GM23338 (cell line): ENCODE measurements around the gene MLEC. TPM values are rescaled to one million over a fixed set of nuclear protein-coding genes. Genes with fewer than 3 reads are reported as not detected.
A peak's percentile ranks its signal among the peaks of the same experiment; 100 is the strongest.

Source experiments
- ATAC-seq: fragments of 200-7000 bp; cut with Tn5 transposase; 3 replicates; pipeline ENCODE4 v1.9.1; 2020
- DNase-seq: peaks from one replicate; pipeline ENCODE4 v3.0.0-alpha.2; 2015; ENCODE audit warnings: low spot score
- H2AFZ ChIP-seq: fragments of 200-600 bp; sonication (generic); 2 replicates; pipeline ENCODE4 v1.8.0; 2016; ENCODE audit warnings: antibody characterized with exemption, mild to moderate bottlenecking, moderate library complexity
- H3F3A ChIP-seq: fragments of 200-600 bp; sonication (generic); replicated peaks from 2 replicates; pipeline ENCODE4 v1.8.0; 2017; ENCODE audit warnings: antibody characterized with exemption, mixed run types, low read depth
- H3K27ac ChIP-seq: fragments of 200-600 bp; sonication (generic); 2 replicates; pipeline ENCODE4 v1.6.1; 2016; ENCODE audit warnings: low read depth
- H3K27me3 ChIP-seq: fragments of 200-600 bp; sonication (generic); 2 replicates; pipeline ENCODE4 v1.8.0; 2016; ENCODE audit warnings: mild to moderate bottlenecking, mixed run types, moderate library complexity; ENCODE audit not compliant: insufficient read depth
- H3K36me3 ChIP-seq: fragments of 200-600 bp; sonication (generic); 2 replicates; pipeline ENCODE4 v1.8.0; 2016; ENCODE audit warnings: mild to moderate bottlenecking; ENCODE audit not compliant: insufficient read depth
- H3K4me1 ChIP-seq: fragments of 200-600 bp; sonication (generic); 2 replicates; pipeline ENCODE4 v1.8.0; 2016; ENCODE audit warnings: mild to moderate bottlenecking, moderate library complexity; ENCODE audit not compliant: insufficient read depth
- H3K4me2 ChIP-seq: fragments of 200-600 bp; sonication (generic); 2 replicates; pipeline ENCODE4 v1.7.1; 2017; ENCODE audit warnings: mixed run types
- H3K4me3 ChIP-seq: fragments of 200-600 bp; sonication (generic); 2 replicates; pipeline ENCODE4 v1.6.1; 2016; ENCODE audit warnings: mixed run types
- H3K79me2 ChIP-seq: fragments of 200-600 bp; sonication (generic); replicated peaks from 2 replicates; pipeline ENCODE4 v1.8.0; 2017; ENCODE audit warnings: mild to moderate bottlenecking; ENCODE audit not compliant: insufficient read depth
- H3K9me2 ChIP-seq: fragments of 200-600 bp; sonication (generic); 2 replicates; pipeline ENCODE4 v1.8.0; 2017; ENCODE audit not compliant: insufficient read depth
- H4K20me1 ChIP-seq: fragments of 200-600 bp; sonication (generic); replicated peaks from 2 replicates; pipeline ENCODE4 v1.8.0; 2017; ENCODE audit warnings: mild to moderate bottlenecking; ENCODE audit not compliant: insufficient read depth
- H3K27ac Mint-ChIP-seq: 2 replicates; pipeline ENCODE4 v1.8.0; 2020; ENCODE audit warnings: inconsistent platforms, mild to moderate bottlenecking, moderate library complexity, mixed read lengths
- H3K27me3 Mint-ChIP-seq: 3 replicates; pipeline ENCODE4 v1.8.0; 2022; ENCODE audit warnings: low read depth, mild to moderate bottlenecking, moderate library complexity, mixed read lengths, inconsistent platforms; ENCODE audit not compliant: insufficient read depth, poor library complexity
- H3K36me3 Mint-ChIP-seq: 3 replicates; pipeline ENCODE4 v1.8.0; 2021; ENCODE audit warnings: low read depth, mild to moderate bottlenecking, inconsistent platforms, moderate library complexity, mixed read lengths
- H3K4me1 Mint-ChIP-seq: 3 replicates; pipeline ENCODE4 v1.8.0; 2020; ENCODE audit warnings: mild to moderate bottlenecking, inconsistent platforms, mixed read lengths
- H3K4me3 Mint-ChIP-seq: 3 replicates; pipeline ENCODE4 v1.8.0; 2021; ENCODE audit warnings: moderate library complexity, mild to moderate bottlenecking, inconsistent platforms, mixed read lengths
- H3K9me3 Mint-ChIP-seq: 3 replicates; pipeline ENCODE4 v1.8.0; 2020; ENCODE audit warnings: moderate library complexity, mild to moderate bottlenecking, inconsistent platforms, mixed read lengths
- CREB1 ChIP-seq: fragments of 250-450 bp; sonication (Bioruptor Pico); IDR thresholded peaks from 2 replicates; pipeline ENCODE4 v1.5.0; 2020; ENCODE audit warnings: low read depth, mild to moderate bottlenecking, moderate library complexity
- CTCF ChIP-seq, 2 experiments: fragments of 200-600 bp in 1 of 2; sonication (generic) in 1 of 2; conservative IDR thresholded peaks; 2 replicates each; pipeline versions ENCODE4 v1.5.1 to v1.6.1; 2016 to 2017; ENCODE audit warnings: antibody characterized with exemption in 2 of 2, low read depth in 2 of 2, mild to moderate bottlenecking in 2 of 2, moderate library complexity in 1 of 2
- EZH2phosphoT487 ChIP-seq: fragments of 200-600 bp; sonication (generic); IDR thresholded peaks from one replicate; pipeline ENCODE4 v1.8.1; 2018; ENCODE audit warnings: antibody characterized with exemption; ENCODE audit not compliant: unreplicated experiment
- JUNB ChIP-seq: IDR thresholded peaks from one replicate; pipeline ENCODE4 v1.6.1; 2016; ENCODE audit warnings: antibody characterized with exemption; ENCODE audit not compliant: unreplicated experiment
- NANOG ChIP-seq: IDR thresholded peaks from 2 replicates; pipeline ENCODE4 v1.6.1; 2016; ENCODE audit warnings: antibody characterized with exemption, borderline replicate concordance
- POLR2AphosphoS5 ChIP-seq: IDR thresholded peaks from 2 replicates; pipeline ENCODE4 v1.6.1; 2016; ENCODE audit warnings: antibody characterized with exemption, low read depth
- ZNF114 ChIP-seq: fragments of 250-450 bp; sonication (Bioruptor Pico); IDR thresholded peaks from 2 replicates; pipeline ENCODE4 v1.5.0; 2020; ENCODE audit warnings: mild to moderate bottlenecking, moderate library complexity
- ZNF462 ChIP-seq: fragments of 250-450 bp; sonication (Bioruptor Pico); IDR thresholded peaks from 2 replicates; pipeline ENCODE4 v1.5.0; 2020; ENCODE audit warnings: mild to moderate bottlenecking, moderate library complexity
- polyA plus RNA-seq: library from polyadenylated mRNA; unstranded; fragments of >200 nt; fragmentation: Nextera tagmentation; extraction: Ambion mirVana; gene quantifications from 2 replicates; pipeline ENCODE4 v1.2.1, GENCODE V29; 2016
- total RNA-seq: library from RNA; depleted of rRNA; stranded (reverse); fragments of >200 nt; shearing (Covaris generic); gene quantifications from 2 replicates; pipeline ENCODE4 v1.2.3, GENCODE V29; 2014
- TF ChIP-seq, protein P1 (sequence below): IDR thresholded peaks from one replicate; pipeline ENCODE4 v1.6.1; 2018; ENCODE audit warnings: antibody characterized with exemption; ENCODE audit not compliant: unreplicated experiment

The MLEC gene
- total and polyA plus RNA-seq, 2 experiments from 2014 or later: 225 to 264 TPM

- DNase-seq: no peak
- Mint-ChIP-seq H3K4me1 (peaks cover 21% of the 10 kb centered on the region), H3K9me3 (no peaks in the 10 kb centered on the region), H3K36me3 (peaks cover 79% of the 10 kb centered on the region), H3K4me3 (no peak overlapping the region), H3K27ac (no peak overlapping the region), H3K27me3 (peaks cover 3% of the 10 kb centered on the region)
- H3F3A ChIP-seq: peaks cover 12% of the 10 kb centered on the region; the same call in 1 of the 2 replicates
- peaks cover 56% of the 10 kb centered on the region for H3K36me3 ChIP-seq
- no peak overlapping the region for H2AFZ ChIP-seq
- H3K9me2 ChIP-seq: no peaks in the 10 kb centered on the region
- H4K20me1 ChIP-seq: peaks cover 34% of the 10 kb centered on the region
- H3K27me3 ChIP-seq: no peaks in the 10 kb centered on the region
- H3K4me3 ChIP-seq: no peak overlapping the region
- no peak overlapping the region for H3K4me2 ChIP-seq
- TF ChIP-seq CTCF (conservative IDR thresholded peaks at IDR 0.05; ENCODE audit: low read depth in 2 of 2): no peak
- TF ChIP-seq POLR2AphosphoS5: no peak
- TF ChIP-seq ZNF114 (CRISPR knock-in tag): no peak
- no peak for TF ChIP-seq JUNB
- no peak for TF ChIP-seq EZH2phosphoT487
- TF ChIP-seq NANOG: no peak
- H3K27ac ChIP-seq: no peak overlapping the region
- H3K4me1 ChIP-seq: peaks cover 22% of the 10 kb centered on the region
- H3K79me2 ChIP-seq: peaks cover 54% of the 10 kb centered on the region
- ATAC-seq: no peak
These were observed 10.4 kb downstream of the MLEC start for GRCh38 chr12:120697344-120697743.

- Histone ChIP-seq H3K36me3 (peaks cover 56% of the 10 kb centered on the region), H4K20me1 (peaks cover 40% of the 10 kb centered on the region), H2AFZ (no peak overlapping the region), H3F3A (0 out of 2 replicates have a peak, but pooled peaks cover 8% of the 10 kb centered on the region), H3K4me3 (no peak overlapping the region), H3K4me2 (no peak overlapping the region), H3K79me2 (peaks cover 43% of the 10 kb centered on the region), H3K4me1 (peaks cover 10% of the 10 kb centered on the region), H3K27me3 (no peaks in the 10 kb centered on the region), H3K9me2 (no peaks in the 10 kb centered on the region), H3K27ac (0 out of 2 replicates have a peak overlapping the region, but pooled peaks have one; percentile 39)
- DNase-seq: no peak
- peaks cover 80% of the 10 kb centered on the region for H3K36me3 Mint-ChIP-seq
- H3K27me3 Mint-ChIP-seq: peaks cover 3% of the 10 kb centered on the region
- H3K9me3 Mint-ChIP-seq: no peaks in the 10 kb centered on the region
- no peak for ATAC-seq
- peaks cover 8% of the 10 kb centered on the region for H3K4me1 Mint-ChIP-seq
- H3K4me3 Mint-ChIP-seq: no peak overlapping the region
- H3K27ac Mint-ChIP-seq: peak overlapping the region; percentile 51
- TF ChIP-seq ZNF462 (no peak), CREB1 (no peak)
- TF ChIP-seq, protein P1, sequence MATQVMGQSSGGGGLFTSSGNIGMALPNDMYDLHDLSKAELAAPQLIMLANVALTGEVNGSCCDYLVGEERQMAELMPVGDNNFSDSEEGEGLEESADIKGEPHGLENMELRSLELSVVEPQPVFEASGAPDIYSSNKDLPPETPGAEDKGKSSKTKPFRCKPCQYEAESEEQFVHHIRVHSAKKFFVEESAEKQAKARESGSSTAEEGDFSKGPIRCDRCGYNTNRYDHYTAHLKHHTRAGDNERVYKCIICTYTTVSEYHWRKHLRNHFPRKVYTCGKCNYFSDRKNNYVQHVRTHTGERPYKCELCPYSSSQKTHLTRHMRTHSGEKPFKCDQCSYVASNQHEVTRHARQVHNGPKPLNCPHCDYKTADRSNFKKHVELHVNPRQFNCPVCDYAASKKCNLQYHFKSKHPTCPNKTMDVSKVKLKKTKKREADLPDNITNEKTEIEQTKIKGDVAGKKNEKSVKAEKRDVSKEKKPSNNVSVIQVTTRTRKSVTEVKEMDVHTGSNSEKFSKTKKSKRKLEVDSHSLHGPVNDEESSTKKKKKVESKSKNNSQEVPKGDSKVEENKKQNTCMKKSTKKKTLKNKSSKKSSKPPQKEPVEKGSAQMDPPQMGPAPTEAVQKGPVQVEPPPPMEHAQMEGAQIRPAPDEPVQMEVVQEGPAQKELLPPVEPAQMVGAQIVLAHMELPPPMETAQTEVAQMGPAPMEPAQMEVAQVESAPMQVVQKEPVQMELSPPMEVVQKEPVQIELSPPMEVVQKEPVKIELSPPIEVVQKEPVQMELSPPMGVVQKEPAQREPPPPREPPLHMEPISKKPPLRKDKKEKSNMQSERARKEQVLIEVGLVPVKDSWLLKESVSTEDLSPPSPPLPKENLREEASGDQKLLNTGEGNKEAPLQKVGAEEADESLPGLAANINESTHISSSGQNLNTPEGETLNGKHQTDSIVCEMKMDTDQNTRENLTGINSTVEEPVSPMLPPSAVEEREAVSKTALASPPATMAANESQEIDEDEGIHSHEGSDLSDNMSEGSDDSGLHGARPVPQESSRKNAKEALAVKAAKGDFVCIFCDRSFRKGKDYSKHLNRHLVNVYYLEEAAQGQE: no peak
These were observed 11.7 kb downstream of the MLEC start for GRCh38 chr12:120698665-120699064.
